HepG2 (cell line): ENCODE data around the gene UBB. TPM values are rescaled to one million over a fixed set of nuclear protein-coding genes. Genes with fewer than 3 reads are reported as not detected.

ENCODE experiments used
- ARNTL ChIP-seq: sonication (generic); formaldehyde crosslinking; IDR thresholded peaks from 2 replicates; pipeline ENCODE4 v1.4.0; 2020; ENCODE audit warnings: mild to moderate bottlenecking, missing genetic modification reagents
- BORCS8-MEF2B ChIP-seq: sonication (generic); formaldehyde crosslinking; IDR thresholded peaks from 2 replicates; pipeline ENCODE4 v1.8.0; 2022; ENCODE audit warnings: mild to moderate bottlenecking, missing genetic modification reagents
- GATAD1 ChIP-seq: IDR thresholded peaks from 2 replicates; pipeline ENCODE4 v1.6.1; 2016; ENCODE audit warnings: missing genetic modification reagents, missing compliant biosample characterization
- MXD4 ChIP-seq: IDR thresholded peaks from 2 replicates; pipeline ENCODE4 v1.6.1; 2016; ENCODE audit warnings: mild to moderate bottlenecking, missing biosample characterization, missing genetic modification reagents
- NCOA5 ChIP-seq: sonication (generic); formaldehyde crosslinking; IDR thresholded peaks from 2 replicates; pipeline ENCODE4 v1.4.0; 2020; ENCODE audit warnings: missing genetic modification reagents
- NFKB2 ChIP-seq: sonication (generic); formaldehyde crosslinking; IDR thresholded peaks from 2 replicates; pipeline ENCODE4 v1.4.0; 2020; ENCODE audit warnings: missing genetic modification reagents, borderline replicate concordance
- NFYB ChIP-seq: sonication (generic); formaldehyde crosslinking; IDR thresholded peaks from 2 replicates; pipeline ENCODE4 v1.4.0; 2020; ENCODE audit warnings: missing genetic modification reagents
- PCBP2 ChIP-seq: fragments of 200-400 bp; formaldehyde crosslinking; optimal IDR thresholded peaks from 2 replicates; pipeline ENCODE3; 2018; ENCODE audit warnings: low read length, low read depth; ENCODE audit not compliant: poor library complexity, severe bottlenecking
- PHF5A ChIP-seq: IDR thresholded peaks from one replicate; pipeline ENCODE4 v1.6.1; 2018; ENCODE audit warnings: low read depth, missing genetic modification reagents; ENCODE audit not compliant: unreplicated experiment
- POGZ ChIP-seq: sonication (generic); formaldehyde crosslinking; IDR thresholded peaks from 2 replicates; pipeline ENCODE4 v1.4.0; 2020; ENCODE audit warnings: mild to moderate bottlenecking, missing genetic modification reagents
- REPIN1 ChIP-seq: sonication (generic); formaldehyde crosslinking; IDR thresholded peaks from 2 replicates; pipeline ENCODE4 v1.8.0; 2022; ENCODE audit warnings: missing genetic modification reagents, low read depth, mild to moderate bottlenecking, borderline replicate concordance
- SMC3 ChIP-seq: IDR thresholded peaks from 2 replicates; pipeline ENCODE4 v1.6.1; 2011; ENCODE audit warnings: low read length, improper control_type of control experiment
- TAF1 ChIP-seq: sonication (generic); formaldehyde crosslinking; IDR thresholded peaks from 2 replicates; pipeline ENCODE4 v1.4.0; 2020; ENCODE audit warnings: missing genetic modification reagents
- TEAD3 ChIP-seq: optimal IDR thresholded peaks from 2 replicates; pipeline ENCODE3; 2016; ENCODE audit warnings: borderline replicate concordance
- ZNF574 ChIP-seq: sonication (generic); formaldehyde crosslinking; IDR thresholded peaks from 2 replicates; pipeline ENCODE4 v1.4.0; 2020; ENCODE audit warnings: missing genetic modification reagents
- ZNF670 ChIP-seq: sonication (generic); formaldehyde crosslinking; IDR thresholded peaks from 2 replicates; pipeline ENCODE4 v1.8.0; 2022; ENCODE audit warnings: mild to moderate bottlenecking, missing genetic modification reagents, borderline replicate concordance
- ZNF768 ChIP-seq: sonication (generic); formaldehyde crosslinking; IDR thresholded peaks from 2 replicates; pipeline ENCODE4 v1.4.0; 2020; ENCODE audit warnings: missing genetic modification reagents
- ZNF790 ChIP-seq: sonication (generic); formaldehyde crosslinking; IDR thresholded peaks from 2 replicates; pipeline ENCODE4 v1.8.0; 2022; ENCODE audit warnings: missing genetic modification reagents, mild to moderate bottlenecking, borderline replicate concordance
- ZNF83 ChIP-seq: sonication (generic); formaldehyde crosslinking; IDR thresholded peaks from 2 replicates; pipeline ENCODE4 v1.4.0; 2020; ENCODE audit warnings: missing genetic modification reagents, mild to moderate bottlenecking, borderline replicate concordance
- ZSCAN20 ChIP-seq: sonication (generic); formaldehyde crosslinking; IDR thresholded peaks from 2 replicates; pipeline ENCODE4 v1.4.0; 2020; ENCODE audit warnings: missing genetic modification reagents, mild to moderate bottlenecking, borderline replicate concordance
- ZSCAN5A ChIP-seq: sonication (generic); formaldehyde crosslinking; IDR thresholded peaks from 2 replicates; pipeline ENCODE4 v1.8.0; 2022; ENCODE audit warnings: mild to moderate bottlenecking, missing genetic modification reagents, borderline replicate concordance
- polyA plus RNA-seq, 8 experiments: library from polyadenylated mRNA; depleted of rRNA in 3 of 8; stranded (reverse) in 7 of 8; unstranded in 1 of 8; fragments of >200 nt; fragmentation: Illumina TruSeq in 4 of 8; extraction: Trizol in 4 of 8; gene quantifications; 2 replicates each; pipeline versions ENCODE4 v1.2.1 to v1.2.3, GENCODE V29; 2011 to 2016; ENCODE audit warnings: low read depth in 4 of 8, missing spikeins in 1 of 8, mixed read lengths in 1 of 8; ENCODE audit not compliant: insufficient read depth in 1 of 8
- total RNA-seq, 5 experiments: library from RNA; depleted of rRNA; stranded (reverse); fragments of >200 nt; fragmentation: Illumina TruSeq; extraction: Trizol; gene quantifications; 2 replicates each; pipeline ENCODE4 v1.2.3, GENCODE V29; 2016; ENCODE audit warnings: low read depth in 1 of 5
- TF ChIP-seq, protein P1 (sequence below): sonication (generic); formaldehyde crosslinking; IDR thresholded peaks from 2 replicates; pipeline ENCODE4 v1.4.0; 2020; ENCODE audit warnings: missing genetic modification reagents

UBB gene
- total and polyA plus RNA-seq, 2 of the 13 experiments (the other 11 are each of a cell fraction or from before 2014, with no cell fraction given) = 1,130 to 2,066 TPM

GRCh38 chr17:16428098-16428882 lies 47.4 kb downstream of the UBB start (continued):
- peak; percentile 77; the same call in 1 of the 2 replicates for TF ChIP-seq ZNF83 (CRISPR knock-in tag)
- 0 out of 2 replicates have a peak, but pooled peaks have one; percentile 30 for TF ChIP-seq POGZ (CRISPR knock-in tag)
- peak; percentile 60; the same call in 1 of the 2 replicates for TF ChIP-seq NFKB2 (CRISPR knock-in tag)
- TF ChIP-seq, protein P1, sequence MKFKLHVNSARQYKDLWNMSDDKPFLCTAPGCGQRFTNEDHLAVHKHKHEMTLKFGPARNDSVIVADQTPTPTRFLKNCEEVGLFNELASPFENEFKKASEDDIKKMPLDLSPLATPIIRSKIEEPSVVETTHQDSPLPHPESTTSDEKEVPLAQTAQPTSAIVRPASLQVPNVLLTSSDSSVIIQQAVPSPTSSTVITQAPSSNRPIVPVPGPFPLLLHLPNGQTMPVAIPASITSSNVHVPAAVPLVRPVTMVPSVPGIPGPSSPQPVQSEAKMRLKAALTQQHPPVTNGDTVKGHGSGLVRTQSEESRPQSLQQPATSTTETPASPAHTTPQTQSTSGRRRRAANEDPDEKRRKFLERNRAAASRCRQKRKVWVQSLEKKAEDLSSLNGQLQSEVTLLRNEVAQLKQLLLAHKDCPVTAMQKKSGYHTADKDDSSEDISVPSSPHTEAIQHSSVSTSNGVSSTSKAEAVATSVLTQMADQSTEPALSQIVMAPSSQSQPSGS = peak; percentile 22; the same call in 1 of the 2 replicates
- TF ChIP-seq PCBP2 = no peak
- TF ChIP-seq ARNTL (CRISPR knock-in tag) = peak; percentile 55; the same call in 1 of the 2 replicates
- TF ChIP-seq ZNF670 (CRISPR knock-in tag) = no peak
- 0 out of 2 replicates have a peak, but pooled peaks have one; percentile 49 for TF ChIP-seq MXD4 (CRISPR knock-in tag)
- peak; percentile 87 for TF ChIP-seq ZNF574 (CRISPR knock-in tag)
- peak; percentile 40; the same call in 1 of the 2 replicates for TF ChIP-seq ZNF768 (CRISPR knock-in tag)
- TF ChIP-seq NCOA5 (CRISPR knock-in tag) = no peak
- TF ChIP-seq BORCS8-MEF2B (CRISPR knock-in tag) = peak; percentile 87
- TF ChIP-seq PHF5A = peak; percentile 57
- peak; percentile 39; the same call in 1 of the 2 replicates for TF ChIP-seq SMC3
- TF ChIP-seq ZSCAN20 (CRISPR knock-in tag) = no peak
- TF ChIP-seq TAF1 (CRISPR knock-in tag) = peak; percentile 40; the same call in 1 of the 2 replicates
- TF ChIP-seq REPIN1 (CRISPR knock-in tag) = peak; percentile 80; the same call in 1 of the 2 replicates
- 0 out of 2 replicates have a peak, but pooled peaks have one; percentile 35 for TF ChIP-seq ZSCAN5A
- no peak for TF ChIP-seq ZNF790 (CRISPR knock-in tag)
- peak; percentile 21; the same call in 1 of the 2 replicates for TF ChIP-seq NFYB (CRISPR knock-in tag)
- TF ChIP-seq GATAD1 (CRISPR knock-in tag) = 0 out of 2 replicates have a peak, but pooled peaks have one; percentile 24
- peak; percentile 28 for TF ChIP-seq TEAD3 (CRISPR knock-in tag)
